ENCODE results near the gene S100A3. TPM values are rescaled to one million over a fixed set of nuclear protein-coding genes. Genes with fewer than 3 reads are reported as not detected.

S100A3 gene
- total RNA-seq, 8 experiments from 2014 or later = 0.36 to 4.1 (median 1.00) TPM; not detected in 3

GRCh38 chr1:153542956-153543711, 5.9 kb downstream of the S100A3 start:
- Histone ChIP-seq H3K27ac (no peak overlapping the region), H3K4me1 (replicated peaks in 1 of 2) (peaks cover 19 to 30% of the 10 kb centered on the region in 2 donors), H3K4me3 (no peak overlapping the region)
- ATAC-seq (replicated peaks in 6 of 8) = no peak
- 4 to 92% (median 77%) methylated on average over 2 to 10 of the region's 13 CpGs; no CpG with 5 or more reads in 2 of the 10 experiments for WGBS, 10 experiments
- in situ Hi-C loops (cut with MboI; ENCODE audit: low pct_unique_long_range_greater_than_20kb in 2 of 9, low sequenced_read_pairs in 9 of 9, unreplicated experiment in 9 of 9) = no loop called here

- 33 to 91% (median 80%) methylated on average over 1 to 8 of the region's 13 CpGs; no CpG with 5 or more reads in 4 of the 10 experiments for WGBS, 10 experiments
- in situ Hi-C loops (cut with MboI; ENCODE audit: low pct_unique_long_range_greater_than_20kb in 2 of 9, low sequenced_read_pairs in 9 of 9, unreplicated experiment in 9 of 9) = no loop called here
- H3K27ac ChIP-seq = no peak overlapping the region
These were observed 7.1 kb downstream of the S100A3 start for GRCh38 chr1:153541641-153542590.

GRCh38 chr1:153540394-153541361, 8.4 kb downstream of the S100A3 start, which contains the start of gene S100A5:
TSS of gene S100A5 (minus strand) at chr1:153540934. CDS start at chr1:153540191, 743 bp downstream.
- peak in 1 of 8 experiments; percentile 0 for ATAC-seq (replicated peaks in 6 of 8)
- in situ Hi-C loops (cut with MboI; ENCODE audit: low pct_unique_long_range_greater_than_20kb in 2 of 9, low sequenced_read_pairs in 9 of 9, unreplicated experiment in 9 of 9) = no loop called here

More at GRCh38 chr1:153541641-153542590, 7.1 kb downstream of the S100A3 start:
- peaks cover 16 to 27% of the 10 kb centered on the region in 2 donors for H3K4me1 ChIP-seq (replicated peaks in 1 of 2)
- peak in 2 of 8 experiments; percentile 9 to 15 for ATAC-seq (replicated peaks in 6 of 8)
- no peak overlapping the region for H3K4me3 ChIP-seq

GRCh38 chr1:153539395-153540093, 9.5 kb downstream of the S100A3 start:
- 0 to 96% (median 73%) methylated on average over 1 to 3 of the region's 4 CpGs; no CpG with 5 or more reads in 6 of the 10 experiments for WGBS, 10 experiments
- peak in 1 of 8 experiments; percentile 45 for ATAC-seq (replicated peaks in 6 of 8)
- no peak overlapping the region for H3K27ac ChIP-seq
- peaks cover 3 to 13% of the 10 kb centered on the region in 2 donors for H3K4me1 ChIP-seq (replicated peaks in 1 of 2)
- no peak overlapping the region for H3K4me3 ChIP-seq
- in situ Hi-C loops (cut with MboI; ENCODE audit: low pct_unique_long_range_greater_than_20kb in 2 of 9, low sequenced_read_pairs in 9 of 9, unreplicated experiment in 9 of 9) = no loop called here

More at GRCh38 chr1:153540394-153541361, 8.4 kb downstream of the S100A3 start, which contains the start of gene S100A5:
- Histone ChIP-seq H3K27ac (no peak within 1 kb of the TSS), H3K4me3 (no peak within 1 kb of the TSS), H3K4me1 (replicated peaks in 1 of 2) (peaks cover 14 to 23% of the 10 kb centered on the region in 2 donors)
- 79 to 92% (median 82%) methylated on average over 2 to 9 of the region's 11 CpGs; no CpG with 5 or more reads in 5 of the 10 experiments for WGBS, 10 experiments

GRCh38 chr1:153538315-153538821, 10.7 kb downstream of the S100A3 start:
- no peak overlapping the region for H3K27ac ChIP-seq
- WGBS, 10 experiments = 29 to 100% (median 69%) methylated on average over 1 to 6 of the region's 6 CpGs; no CpG with 5 or more reads in 4 of the 10 experiments
- ATAC-seq (replicated peaks in 6 of 8) = peak in 5 of 8 experiments; percentile 2 to 41 (median 15)
- in situ Hi-C loops (cut with MboI; ENCODE audit: low pct_unique_long_range_greater_than_20kb in 2 of 9, low sequenced_read_pairs in 9 of 9, unreplicated experiment in 9 of 9) = no loop called here
- no peak overlapping the region for H3K4me3 ChIP-seq
- H3K4me1 ChIP-seq (replicated peaks in 1 of 2) = peaks cover 5 to 12% of the 10 kb centered on the region in 2 donors

GRCh38 chr1:153537376-153537730, 11.7 kb downstream of the S100A3 start:
- in situ Hi-C loops (cut with MboI; ENCODE audit: low pct_unique_long_range_greater_than_20kb in 2 of 9, low sequenced_read_pairs in 9 of 9, unreplicated experiment in 9 of 9) = no loop called here
- Histone ChIP-seq H3K4me3 (no peak overlapping the region), H3K27ac (no peak overlapping the region), H3K4me1 (replicated peaks in 1 of 2) (peaks cover 7 to 19% of the 10 kb centered on the region in 2 donors)
- 81 to 100% (median 100%) methylated on average over 2 to 4 of the region's 6 CpGs; no CpG with 5 or more reads in 5 of the 10 experiments for WGBS, 10 experiments
- no peak for ATAC-seq (replicated peaks in 6 of 8)

GRCh38 chr1:153536671-153537375, 12.2 kb downstream of the S100A3 start:
- Histone ChIP-seq H3K4me3 (no peak overlapping the region), H3K4me1 (replicated peaks in 1 of 2) (peaks cover 7 to 19% of the 10 kb centered on the region in 2 donors), H3K27ac (no peak overlapping the region)
- 64 to 98% (median 88%) methylated on average over 1 to 6 of the region's 9 CpGs; no CpG with 5 or more reads in 3 of the 10 experiments for WGBS, 10 experiments
- ATAC-seq (replicated peaks in 6 of 8) = no peak
- in situ Hi-C loops (cut with MboI; ENCODE audit: low pct_unique_long_range_greater_than_20kb in 2 of 9, low sequenced_read_pairs in 9 of 9, unreplicated experiment in 9 of 9) = no loop called here

GRCh38 chr1:153536012-153536670, 12.9 kb downstream of the S100A3 start:
- in situ Hi-C loops (cut with MboI; ENCODE audit: low pct_unique_long_range_greater_than_20kb in 2 of 9, low sequenced_read_pairs in 9 of 9, unreplicated experiment in 9 of 9) = no loop called here
- Histone ChIP-seq H3K27ac (no peak overlapping the region), H3K4me1 (replicated peaks in 1 of 2) (peaks cover 7 to 19% of the 10 kb centered on the region in 2 donors), H3K4me3 (peak overlapping the region in 2 of 5 donors; percentile 7 to 12)
- ATAC-seq (replicated peaks in 6 of 8) = peak in 4 of 8 experiments; percentile 2 to 78 (median 24)
- WGBS, 10 experiments = 0 to 65% (median 33%) methylated on average over 1 to 11 of the region's 38 CpGs; no CpG with 5 or more reads in 4 of the 10 experiments

GRCh38 chr1:153535242-153536011, 13.6 kb downstream of the S100A3 start, which contains the start of gene S100A6:
TSS of gene S100A6 (minus strand) at chr1:153535991. CDS start at chr1:153535339, 652 bp downstream.
- peak in 2 of 8 experiments; percentile 5 for ATAC-seq (replicated peaks in 6 of 8)
- in situ Hi-C loops (cut with MboI; ENCODE audit: low pct_unique_long_range_greater_than_20kb in 2 of 9, low sequenced_read_pairs in 9 of 9, unreplicated experiment in 9 of 9) = no loop called here
- Histone ChIP-seq H3K4me3 (peak within 1 kb of the TSS in 2 of 5 donors; percentile 7 to 12), H3K27ac (no peak within 1 kb of the TSS), H3K4me1 (replicated peaks in 1 of 2) (peaks cover 7 to 19% of the 10 kb centered on the region in 2 donors)
- WGBS, 10 experiments = 0 to 94% (median 53%) methylated on average over 1 to 13 of the region's 18 CpGs; no CpG with 5 or more reads in 5 of the 10 experiments

- WGBS, 10 experiments = 0 to 100% (median 81%) methylated on average over 1 to 3 of the region's 3 CpGs; no CpG with 5 or more reads in 6 of the 10 experiments
These were observed 14.2 kb downstream of the S100A3 start for GRCh38 chr1:153534925-153535241.

More at GRCh38 chr1:153534925-153535241, 14.2 kb downstream of the S100A3 start:
- H3K4me3 ChIP-seq = no peak overlapping the region
- H3K4me1 ChIP-seq (replicated peaks in 1 of 2) = peaks cover 7 to 19% of the 10 kb centered on the region in 2 donors
- ATAC-seq (replicated peaks in 6 of 8) = no peak
- H3K27ac ChIP-seq = no peak overlapping the region
- in situ Hi-C loops (cut with MboI; ENCODE audit: low pct_unique_long_range_greater_than_20kb in 2 of 9, low sequenced_read_pairs in 9 of 9, unreplicated experiment in 9 of 9) = no loop called here
